HG03342 (cell line): Measurements from ENCODE around the gene RNF217.
A peak's percentile ranks its signal among the peaks of the same experiment; 100 is the strongest.

Source experiments
- ATAC-seq: cut with Tn5 transposase; IDR thresholded peaks from one replicate; pipeline ENCODE4 v1.9.1; 2021; ENCODE audit warnings: mild to moderate bottlenecking, moderate library complexity; ENCODE audit not compliant: unreplicated experiment

The RNF217 gene

GRCh38 chr6:125095580-125096301 is 133.5 kb downstream of the RNF217 start:
- ATAC-seq = no peak

- ATAC-seq = no peak
Observed at GRCh38 chr6:125097186-125097585, 134.9 kb downstream of the RNF217 start.

GRCh38 chr6:125098253-125098652 is 136.0 kb downstream of the RNF217 start:
- ATAC-seq = no peak

GRCh38 chr6:125099211-125100073 is 137.2 kb downstream of the RNF217 start:
- ATAC-seq = peak; percentile 78

GRCh38 chr6:125100074-125100652 is 137.9 kb downstream of the RNF217 start:
- ATAC-seq = no peak

- ATAC-seq = no peak
Observed at GRCh38 chr6:125101128-125101527, 138.9 kb downstream of the RNF217 start.

GRCh38 chr6:125101631-125102030 is 139.4 kb downstream of the RNF217 start:
- no peak for ATAC-seq

- no peak for ATAC-seq
Observed at GRCh38 chr6:125102411-125102810, 140.2 kb downstream of the RNF217 start.

GRCh38 chr6:125102891-125103290 is 140.7 kb downstream of the RNF217 start:
- ATAC-seq = no peak

- no peak for ATAC-seq
Observed at GRCh38 chr6:125104425-125104824, 142.2 kb downstream of the RNF217 start.

- no peak for ATAC-seq
Observed at GRCh38 chr6:125107048-125107447, 144.8 kb downstream of the RNF217 start.

- no peak for ATAC-seq
Observed at GRCh38 chr6:125107896-125108295, 145.7 kb downstream of the RNF217 start.

- ATAC-seq = no peak
Observed at GRCh38 chr6:125110056-125110455, 147.8 kb downstream of the RNF217 start.

- no peak for ATAC-seq
Observed at GRCh38 chr6:125111219-125111983, 149.2 kb downstream of the RNF217 start.

- ATAC-seq = no peak
Observed at GRCh38 chr6:125112934-125113333, 150.7 kb downstream of the RNF217 start.

- ATAC-seq = peak; percentile 70
Observed at GRCh38 chr6:125114248-125114858, 152.1 kb downstream of the RNF217 start.

GRCh38 chr6:125116170-125116569 is 153.9 kb downstream of the RNF217 start:
- ATAC-seq = no peak

- no peak for ATAC-seq
Observed at GRCh38 chr6:125116710-125117109, 154.5 kb downstream of the RNF217 start.

GRCh38 chr6:125117818-125118217 is 155.6 kb downstream of the RNF217 start:
- ATAC-seq = no peak

GRCh38 chr6:125120054-125120590 is 157.9 kb downstream of the RNF217 start:
- no peak for ATAC-seq
